Measurements from ENCODE around the gene DHCR7. TPM values are rescaled to one million over a fixed set of nuclear protein-coding genes. Genes with fewer than 3 reads are reported as not detected.

DHCR7 gene, protein sequence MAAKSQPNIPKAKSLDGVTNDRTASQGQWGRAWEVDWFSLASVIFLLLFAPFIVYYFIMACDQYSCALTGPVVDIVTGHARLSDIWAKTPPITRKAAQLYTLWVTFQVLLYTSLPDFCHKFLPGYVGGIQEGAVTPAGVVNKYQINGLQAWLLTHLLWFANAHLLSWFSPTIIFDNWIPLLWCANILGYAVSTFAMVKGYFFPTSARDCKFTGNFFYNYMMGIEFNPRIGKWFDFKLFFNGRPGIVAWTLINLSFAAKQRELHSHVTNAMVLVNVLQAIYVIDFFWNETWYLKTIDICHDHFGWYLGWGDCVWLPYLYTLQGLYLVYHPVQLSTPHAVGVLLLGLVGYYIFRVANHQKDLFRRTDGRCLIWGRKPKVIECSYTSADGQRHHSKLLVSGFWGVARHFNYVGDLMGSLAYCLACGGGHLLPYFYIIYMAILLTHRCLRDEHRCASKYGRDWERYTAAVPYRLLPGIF
- 38.2 to 57.8 TPM (median 53.2 TPM) in 5 replicates for total RNA-seq (2022; extraction: Qiagen RNA extraction)

DNA sequence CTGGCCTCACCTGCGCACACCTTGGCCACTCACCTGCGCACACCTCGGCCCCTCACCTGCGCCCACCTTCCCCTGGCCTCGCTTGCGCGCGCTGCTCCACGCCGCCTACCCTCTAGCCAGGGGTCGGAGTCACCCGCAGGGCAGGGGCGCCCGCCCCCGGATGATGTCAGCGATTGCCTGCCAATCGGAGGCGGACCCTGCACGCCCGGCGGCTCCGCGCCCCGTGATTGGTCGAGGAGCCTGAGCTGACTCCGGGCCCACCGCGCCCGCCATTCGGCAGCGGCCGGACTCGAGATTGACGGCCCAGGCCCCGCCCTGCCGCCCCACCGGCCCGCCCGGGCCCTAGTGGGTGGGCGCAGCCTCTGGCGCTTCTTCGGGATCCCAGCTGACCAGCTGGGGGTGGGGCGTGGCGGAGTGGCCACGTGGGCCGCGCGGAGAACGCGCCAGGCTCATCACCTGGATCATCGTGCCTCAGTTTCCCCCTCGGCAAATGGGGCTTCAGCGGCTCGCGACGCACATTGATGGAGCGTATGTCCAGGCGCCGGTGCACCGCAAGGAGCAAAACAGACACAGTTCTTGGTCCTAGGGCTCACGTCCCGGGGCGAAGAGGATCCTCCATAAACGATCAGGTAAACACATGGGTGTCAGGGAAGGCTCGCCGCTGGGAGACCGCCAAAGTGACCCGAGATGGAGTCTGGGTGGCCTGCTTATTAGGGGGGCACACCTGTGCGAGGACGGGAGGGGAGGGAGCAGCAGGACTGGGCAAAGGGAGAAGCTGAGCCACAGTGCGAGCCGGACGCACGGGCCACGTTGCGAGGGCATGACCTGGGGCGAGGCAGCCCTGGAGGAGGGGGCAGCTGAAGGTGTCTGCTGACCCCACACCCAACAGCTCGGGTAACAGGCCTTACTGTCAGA is at the start of gene DHCR7:
Gene DHCR7 (minus strand): TSS at position 137 of the 915 bp plus-strand sequence. CDS start 3,441 bp downstream, outside the sequence.

DNA sequence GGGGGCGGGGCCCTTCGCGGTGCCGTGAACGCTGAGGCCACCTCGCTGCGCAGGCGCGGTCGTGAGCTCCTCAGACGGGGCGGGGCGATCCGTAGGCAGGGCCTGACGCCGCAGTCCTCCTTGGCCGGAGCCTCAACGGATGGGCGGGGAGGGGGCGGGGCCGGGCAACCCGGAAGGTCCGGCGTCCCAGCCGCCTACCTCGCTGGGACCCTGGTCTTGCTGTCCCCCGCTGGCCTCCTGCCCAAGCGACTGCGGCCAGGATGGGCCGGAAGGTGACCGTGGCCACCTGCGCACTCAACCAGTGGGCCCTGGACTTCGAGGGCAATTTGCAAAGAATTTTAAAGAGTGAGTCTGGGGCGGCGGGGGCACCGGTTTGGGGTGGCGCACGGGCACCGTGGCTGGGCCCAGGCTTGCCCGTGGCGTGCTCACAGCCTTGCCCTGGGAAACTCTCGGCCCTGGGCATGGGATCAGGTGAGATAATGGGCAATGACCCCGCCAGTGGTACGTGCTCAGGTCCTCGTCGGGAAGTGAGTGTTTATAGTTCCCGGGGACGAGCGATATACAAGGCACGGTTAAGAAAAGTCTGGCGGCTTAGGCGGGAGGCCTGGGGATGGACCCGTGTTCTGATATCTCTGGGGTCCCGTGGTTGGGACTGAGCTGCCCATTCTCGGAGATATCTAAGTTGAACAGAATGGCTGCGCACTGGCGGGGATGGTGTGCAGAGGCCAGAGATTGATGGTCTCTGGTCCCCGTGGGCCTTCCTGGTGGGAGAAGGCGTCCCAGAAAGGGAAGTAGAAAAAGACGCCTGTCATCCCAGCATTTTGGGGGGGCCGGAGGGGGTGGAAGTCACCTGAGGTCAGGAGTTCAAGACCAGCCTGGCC is 5.1 kb upstream of the DHCR7 start, which contains the start of gene NADSYN1:
Gene NADSYN1 (plus strand): TSS at position 167 of the 881 bp plus-strand sequence. CDS start 94 bp downstream, at position 261.

Other genes starting within 250 kb of the DHCR7 start
- 7.0 to 12.1 TPM (median 8.8 TPM) in 5 replicates for gene SHANK2, start 195.8 kb downstream of the DHCR7 start, total RNA-seq (2022; extraction: Qiagen RNA extraction)
- 36.0 to 47.8 TPM (median 44.9 TPM) in 5 replicates for gene NADSYN1, start 4.8 kb upstream of the DHCR7 start, total RNA-seq (2022; extraction: Qiagen RNA extraction)
- not detected in 5 replicates for gene KRTAP5-7, start 78.9 kb upstream of the DHCR7 start, total RNA-seq (2022; extraction: Qiagen RNA extraction)
- 0.07 TPM in 1 of 5 replicates, not detected in the others for gene KRTAP5-8, start 89.6 kb upstream of the DHCR7 start, total RNA-seq (2022; extraction: Qiagen RNA extraction)
- gene KRTAP5-9, start 100.0 kb upstream of the DHCR7 start, total RNA-seq (2022; extraction: Qiagen RNA extraction): not detected in 5 replicates
- gene KRTAP5-10, start 117.2 kb upstream of the DHCR7 start, total RNA-seq (2022; extraction: Qiagen RNA extraction): not detected in 5 replicates
- not detected in 5 replicates for gene KRTAP5-11, start 134.5 kb upstream of the DHCR7 start, total RNA-seq (2022; extraction: Qiagen RNA extraction)

All from A549 treated with dexamethasone at 1 μM for 4 hours (cell line).